Activated T-cell treated with anti-CD3 and anti-CD28 coated beads, Interleukin-2, amount 50 U/mL, for 24 hours (primary cell): Measurements from ENCODE around the gene PHF21A.
"Not testable (repeated sequence)": the region's sequence is repeated elsewhere in the genome, so short reads cannot be mapped to it uniquely, and the experiment has no call there.

ENCODE experiments used
- DNase-seq: peaks from one replicate; pipeline ENCODE4 v3.0.0-alpha.2; 2020
- H3K27ac Mint-ChIP-seq: 2 replicates; pipeline ENCODE4 v1.8.0; 2020; ENCODE audit warnings: mild to moderate bottlenecking, mixed read lengths
- H3K27me3 Mint-ChIP-seq: 2 replicates; pipeline ENCODE4 v1.8.0; 2020; ENCODE audit warnings: mixed read lengths
- H3K36me3 Mint-ChIP-seq: 2 replicates; pipeline ENCODE4 v1.8.0; 2020; ENCODE audit warnings: low read depth, mixed read lengths
- H3K4me1 Mint-ChIP-seq: 2 replicates; pipeline ENCODE4 v1.8.0; 2020; ENCODE audit warnings: low read depth, mixed read lengths
- H3K4me3 Mint-ChIP-seq: 2 replicates; pipeline ENCODE4 v1.8.0; 2020; ENCODE audit warnings: mild to moderate bottlenecking, moderate library complexity, mixed read lengths
- H3K9me3 Mint-ChIP-seq: 2 replicates; pipeline ENCODE4 v1.8.0; 2020; ENCODE audit warnings: mixed read lengths

PHF21A gene

GRCh38 chr11:45906096-45906682, 215.1 kb downstream of the PHF21A start:
- H3K27me3 Mint-ChIP-seq, result peaks cover under 1% of the 10 kb centered on the region
- H3K4me1 Mint-ChIP-seq, result peaks cover 5% of the 10 kb centered on the region
- DNase-seq, result no peak
- no peaks in the 10 kb centered on the region for H3K9me3 Mint-ChIP-seq
- no peak overlapping the region for H3K4me3 Mint-ChIP-seq
- H3K36me3 Mint-ChIP-seq, result peaks cover 19% of the 10 kb centered on the region
- H3K27ac Mint-ChIP-seq, result no peak overlapping the region

- not testable (repeated sequence) for H3K27ac Mint-ChIP-seq, DNase-seq, H3K9me3 Mint-ChIP-seq, H3K4me3 Mint-ChIP-seq, H3K4me1 Mint-ChIP-seq, H3K27me3 Mint-ChIP-seq
- H3K36me3 Mint-ChIP-seq, result peaks cover 12% of the 10 kb centered on the region
Measured at GRCh38 chr11:45905576-45905975, 215.7 kb downstream of the PHF21A start.

GRCh38 chr11:45905095-45905494, 216.2 kb downstream of the PHF21A start:
- Mint-ChIP-seq H3K36me3 (peaks cover 8% of the 10 kb centered on the region), H3K9me3 (no peaks in the 10 kb centered on the region), H3K27me3 (peaks cover 10% of the 10 kb centered on the region), H3K27ac (no peak overlapping the region), H3K4me1 (peaks cover 10% of the 10 kb centered on the region), H3K4me3 (no peak overlapping the region)
- no peak for DNase-seq

- Mint-ChIP-seq H3K9me3 (no peaks in the 10 kb centered on the region), H3K27ac (no peak overlapping the region), H3K27me3 (peaks cover 10% of the 10 kb centered on the region), H3K4me1 (peaks cover 10% of the 10 kb centered on the region), H3K4me3 (no peak overlapping the region), H3K36me3 (peaks cover under 1% of the 10 kb centered on the region)
- DNase-seq, result no peak
Measured at GRCh38 chr11:45904309-45904915, 216.8 kb downstream of the PHF21A start.

GRCh38 chr11:45902452-45903380, 218.5 kb downstream of the PHF21A start:
- peaks cover 23% of the 10 kb centered on the region for H3K27me3 Mint-ChIP-seq
- no peak for DNase-seq
- no peak overlapping the region for H3K4me3 Mint-ChIP-seq
- H3K9me3 Mint-ChIP-seq, result no peaks in the 10 kb centered on the region
- peaks cover 11% of the 10 kb centered on the region for H3K4me1 Mint-ChIP-seq
- no peaks in the 10 kb centered on the region for H3K36me3 Mint-ChIP-seq
- no peak overlapping the region for H3K27ac Mint-ChIP-seq

GRCh38 chr11:45901626-45902025, 219.6 kb downstream of the PHF21A start:
- no peak for DNase-seq
- Mint-ChIP-seq H3K27me3 (peaks cover 31% of the 10 kb centered on the region), H3K4me1 (peaks cover 11% of the 10 kb centered on the region), H3K4me3 (no peak overlapping the region), H3K27ac (no peak overlapping the region), H3K9me3 (no peaks in the 10 kb centered on the region), H3K36me3 (no peaks in the 10 kb centered on the region)

- H3K36me3 Mint-ChIP-seq, result no peaks in the 10 kb centered on the region
- peaks cover 6% of the 10 kb centered on the region for H3K4me1 Mint-ChIP-seq
- H3K27ac Mint-ChIP-seq, result no peak overlapping the region
- no peak for DNase-seq
- H3K9me3 Mint-ChIP-seq, result no peaks in the 10 kb centered on the region
- peak overlapping the region; percentile 62 for H3K4me3 Mint-ChIP-seq
- H3K27me3 Mint-ChIP-seq, result peaks cover 35% of the 10 kb centered on the region
Measured at GRCh38 chr11:45900916-45901617, 220.2 kb downstream of the PHF21A start.

GRCh38 chr11:45900175-45900800, 221.0 kb downstream of the PHF21A start:
- not testable (repeated sequence) for H3K9me3 Mint-ChIP-seq, DNase-seq, H3K27ac Mint-ChIP-seq, H3K4me1 Mint-ChIP-seq, H3K36me3 Mint-ChIP-seq
- Mint-ChIP-seq H3K27me3 (peaks cover 41% of the 10 kb centered on the region), H3K4me3 (peak overlapping the region; percentile 62)

- Mint-ChIP-seq H3K27ac (no peak overlapping the region), H3K27me3 (peaks cover 47% of the 10 kb centered on the region), H3K36me3 (no peaks in the 10 kb centered on the region), H3K4me3 (peak overlapping the region; percentile 61), H3K4me1 (peaks cover 6% of the 10 kb centered on the region), H3K9me3 (no peaks in the 10 kb centered on the region)
- DNase-seq, result peak; percentile 78
Measured at GRCh38 chr11:45899448-45900174, 221.6 kb downstream of the PHF21A start.

- no peaks in the 10 kb centered on the region for H3K9me3 Mint-ChIP-seq
- peaks cover 52% of the 10 kb centered on the region for H3K27me3 Mint-ChIP-seq
- H3K4me1 Mint-ChIP-seq, result peaks cover 6% of the 10 kb centered on the region
- no peak for DNase-seq
- H3K4me3 Mint-ChIP-seq, result peak overlapping the region; percentile 61
- no peaks in the 10 kb centered on the region for H3K36me3 Mint-ChIP-seq
- H3K27ac Mint-ChIP-seq, result no peak overlapping the region
Measured at GRCh38 chr11:45899086-45899447, 222.2 kb downstream of the PHF21A start.

- H3K36me3 Mint-ChIP-seq, result no peaks in the 10 kb centered on the region
- peaks cover 57% of the 10 kb centered on the region for H3K27me3 Mint-ChIP-seq
- no peaks in the 10 kb centered on the region for H3K9me3 Mint-ChIP-seq
- H3K4me3 Mint-ChIP-seq, result no peak overlapping the region
- peaks cover 6% of the 10 kb centered on the region for H3K4me1 Mint-ChIP-seq
- no peak for DNase-seq
- no peak overlapping the region for H3K27ac Mint-ChIP-seq
Measured at GRCh38 chr11:45897556-45897955, 223.7 kb downstream of the PHF21A start.

GRCh38 chr11:45896422-45896984, 224.8 kb downstream of the PHF21A start:
- peaks cover 57% of the 10 kb centered on the region for H3K27me3 Mint-ChIP-seq
- H3K36me3 Mint-ChIP-seq, result no peaks in the 10 kb centered on the region
- DNase-seq, result no peak
- H3K9me3 Mint-ChIP-seq, result no peaks in the 10 kb centered on the region
- H3K27ac Mint-ChIP-seq, result no peak overlapping the region
- H3K4me1 Mint-ChIP-seq, result peaks cover 6% of the 10 kb centered on the region
- H3K4me3 Mint-ChIP-seq, result no peak overlapping the region

GRCh38 chr11:45895553-45896259, 225.5 kb downstream of the PHF21A start:
- Mint-ChIP-seq H3K27me3 (peaks cover 51% of the 10 kb centered on the region), H3K9me3 (no peaks in the 10 kb centered on the region), H3K4me3 (no peak overlapping the region), H3K27ac (no peak overlapping the region), H3K36me3 (no peaks in the 10 kb centered on the region), H3K4me1 (peaks cover 6% of the 10 kb centered on the region)
- no peak for DNase-seq
